ENCODE measurements around the gene ZNF804A. TPM values are rescaled to one million over a fixed set of nuclear protein-coding genes. Genes with fewer than 3 reads are reported as not detected.

ZNF804A gene
- total and polyA plus RNA-seq, 2 of the 8 experiments (the other 6 are each of a cell fraction or from before 2014, with no cell fraction given): 0.02 TPM; not detected in 1

DNA sequence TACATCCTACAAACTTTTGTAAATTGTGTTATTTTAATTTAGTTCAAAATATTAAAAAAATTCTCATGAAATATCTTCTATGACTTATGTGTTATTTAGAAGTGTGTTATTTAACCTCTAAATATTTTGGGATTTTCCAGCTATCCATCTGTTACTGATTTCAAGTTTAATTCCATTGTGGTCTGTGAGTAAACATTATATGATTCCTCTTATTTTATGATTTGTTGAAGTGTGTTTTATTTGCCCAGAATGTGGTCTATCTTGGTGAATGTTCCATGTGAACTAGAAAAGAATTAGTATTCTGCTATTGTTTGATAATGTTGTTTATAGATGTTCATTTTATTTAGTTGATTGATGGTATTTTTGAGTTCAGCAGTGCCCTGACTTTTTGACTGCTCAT, 136.0 kb downstream of the ZNF804A start:
- H3K27ac ChIP-seq (ENCODE audit: low read depth, low read length): no peak overlapping the region
- no peaks in the 10 kb centered on the region for H3K27me3 ChIP-seq (replicated peaks in 1 of 4; ENCODE audit: control insufficient read depth in 3 of 4, extremely low read depth in 1 of 4, insufficient read depth in 3 of 4, low read length in 3 of 4)
- H2BK120ac ChIP-seq (replicated peaks; ENCODE audit: low read depth, low read length): no peak overlapping the region
- no peak overlapping the region for H3K4ac ChIP-seq (replicated peaks; ENCODE audit: insufficient read length, low read depth, low read length)
- no peak overlapping the region for H3K4me2 ChIP-seq (ENCODE audit: insufficient read depth in 1 of 2, low read depth in 2 of 2, low read length in 2 of 2)
- H3K36me3 ChIP-seq (ENCODE audit: control insufficient read depth in 2 of 4, insufficient read depth in 4 of 4, low read length in 3 of 4): no peaks in the 10 kb centered on the region
- no peak overlapping the region for H2AFZ ChIP-seq (ENCODE audit: low read length)
- no peak overlapping the region for H2BK5ac ChIP-seq (ENCODE audit: low read depth, low read length)
- no peak overlapping the region for H4K8ac ChIP-seq (ENCODE audit: extremely low read depth, insufficient read depth, low read length)
- DNase-seq (ENCODE audit: low read depth in 1 of 2, low spot score in 2 of 2) (no peak), FAIRE-seq (no peak)
- H3K18ac ChIP-seq (ENCODE audit: extremely low read depth, low read length): no peak overlapping the region
- ChIA-PET CTCF (ENCODE audit: partially characterized antibody) (no interaction called here), POLR2A (ENCODE audit: partially characterized antibody) (no interaction called here)
- H3K4me1 ChIP-seq (replicated peaks in 1 of 4; ENCODE audit: control insufficient read depth in 3 of 4, insufficient read depth in 4 of 4, low read length in 3 of 4): peaks cover 0 to 2% (median 0%) of the 10 kb centered on the region in 4 experiments; a peak in 2 of 7 replicates
- no peak overlapping the region for H3K4me3 ChIP-seq (ENCODE audit: extremely low read depth in 1 of 4, insufficient read depth in 2 of 4, low read depth in 3 of 4, low read length in 4 of 4)
- H4K91ac ChIP-seq (replicated peaks; ENCODE audit: insufficient read length, low read length): no peak overlapping the region
- H3K56ac ChIP-seq (replicated peaks; ENCODE audit: insufficient read length, low read depth, low read length): no peak overlapping the region
- no peaks in the 10 kb centered on the region for H3K79me1 ChIP-seq (ENCODE audit: low read depth, low read length)
- no peak overlapping the region for H2BK15ac ChIP-seq (ENCODE audit: low read length)
- no peak overlapping the region for H2BK20ac ChIP-seq (ENCODE audit: low read length)
- no peak overlapping the region for H3K14ac ChIP-seq (ENCODE audit: insufficient read length)
- no peak overlapping the region for H3K23ac ChIP-seq (ENCODE audit: insufficient read length)
- H4K20me1 ChIP-seq (replicated peaks in 1 of 2; ENCODE audit: control insufficient read depth in 1 of 2, insufficient read depth in 2 of 2, low read length in 2 of 2): no peaks in the 10 kb centered on the region
- no peaks in the 10 kb centered on the region for H3K79me2 ChIP-seq (ENCODE audit: control insufficient read depth in 1 of 2, insufficient read depth in 2 of 2, low read length in 2 of 2)
- TF ChIP-seq SRF (IDR thresholded peaks at IDR 0.05; ENCODE audit: low read depth, low read length): no peak
- TF ChIP-seq E2F6 (IDR thresholded peaks at IDR 0.05): no peak
- no peak for TF ChIP-seq FOSL1 (IDR thresholded peaks at IDR 0.05; ENCODE audit: insufficient read depth, low read depth, low read length)
- no peak for TF ChIP-seq CHD2 (IDR thresholded peaks at IDR 0.05; ENCODE audit: low read length)
- no peak for TF ChIP-seq ASH2L (IDR thresholded peaks at IDR 0.05; ENCODE audit: low read length)
- no peak for TF ChIP-seq TAF1 (IDR thresholded peaks at IDR 0.05; ENCODE audit: low read depth, low read length)
- TF ChIP-seq, protein P1, sequence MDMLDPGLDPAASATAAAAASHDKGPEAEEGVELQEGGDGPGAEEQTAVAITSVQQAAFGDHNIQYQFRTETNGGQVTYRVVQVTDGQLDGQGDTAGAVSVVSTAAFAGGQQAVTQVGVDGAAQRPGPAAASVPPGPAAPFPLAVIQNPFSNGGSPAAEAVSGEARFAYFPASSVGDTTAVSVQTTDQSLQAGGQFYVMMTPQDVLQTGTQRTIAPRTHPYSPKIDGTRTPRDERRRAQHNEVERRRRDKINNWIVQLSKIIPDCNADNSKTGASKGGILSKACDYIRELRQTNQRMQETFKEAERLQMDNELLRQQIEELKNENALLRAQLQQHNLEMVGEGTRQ (IDR thresholded peaks at IDR 0.05; ENCODE audit: low read length): no peak
- TF ChIP-seq SIN3A (conservative IDR thresholded peaks at IDR 0.05 in 1 of 2, IDR thresholded peaks at IDR 0.05 in 1 of 2; ENCODE audit: low read depth in 1 of 2, low read length in 2 of 2): no peak
- no peak for TF ChIP-seq KDM1A (IDR thresholded peaks at IDR 0.05; ENCODE audit: borderline replicate concordance, low read length)
- TF ChIP-seq SUZ12 (IDR thresholded peaks at IDR 0.05; ENCODE audit: low read length): no peak
- no peak for TF ChIP-seq BCL11A (IDR thresholded peaks at IDR 0.05; ENCODE audit: low read depth in 2 of 2, low read length in 2 of 2)
- TF ChIP-seq KDM5A (IDR thresholded peaks at IDR 0.05; ENCODE audit: low read length): no peak
- H2AK5ac ChIP-seq (ENCODE audit: low read depth, low read length): no peak overlapping the region
- no peaks in the 10 kb centered on the region for H3K23me2 ChIP-seq (ENCODE audit: low read depth, low read length)
- no peak overlapping the region for H4K5ac ChIP-seq (ENCODE audit: insufficient read length, low read depth, low read length)
- H3K9ac ChIP-seq (replicated peaks in 1 of 4; ENCODE audit: extremely low read depth in 1 of 4, low read depth in 3 of 4, low read length in 3 of 4): no peak overlapping the region
- no peaks in the 10 kb centered on the region for H3K9me3 ChIP-seq (ENCODE audit: insufficient read depth in 2 of 2, low read depth in 1 of 2, low read length in 1 of 2)
- no peak overlapping the region for H2BK12ac ChIP-seq (ENCODE audit: low read depth, low read length)

All from H1 (cell line).